ENCODE measurements around the gene RPL32.

DNA sequence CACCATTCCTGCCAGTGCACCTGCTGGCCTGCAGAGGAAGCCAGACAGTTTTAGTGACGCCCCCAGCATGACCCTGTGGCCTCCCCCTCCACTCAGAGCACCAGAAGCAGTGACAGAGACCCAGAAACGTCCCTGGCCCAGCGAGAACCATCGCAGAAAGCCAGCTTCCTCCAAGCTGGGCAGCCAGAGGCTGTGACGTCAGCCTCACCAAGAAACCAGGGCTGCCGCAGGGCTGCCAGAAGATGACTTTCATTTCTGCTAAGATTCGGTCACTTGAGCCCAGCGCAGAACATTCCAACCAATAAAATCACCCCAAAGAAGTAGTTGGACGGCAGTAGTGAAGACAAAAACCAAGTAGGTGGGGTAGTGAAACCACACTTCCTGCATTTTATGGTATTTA, 29.6 kb upstream of the RPL32 start:
- TF ChIP-seq, protein P1, sequence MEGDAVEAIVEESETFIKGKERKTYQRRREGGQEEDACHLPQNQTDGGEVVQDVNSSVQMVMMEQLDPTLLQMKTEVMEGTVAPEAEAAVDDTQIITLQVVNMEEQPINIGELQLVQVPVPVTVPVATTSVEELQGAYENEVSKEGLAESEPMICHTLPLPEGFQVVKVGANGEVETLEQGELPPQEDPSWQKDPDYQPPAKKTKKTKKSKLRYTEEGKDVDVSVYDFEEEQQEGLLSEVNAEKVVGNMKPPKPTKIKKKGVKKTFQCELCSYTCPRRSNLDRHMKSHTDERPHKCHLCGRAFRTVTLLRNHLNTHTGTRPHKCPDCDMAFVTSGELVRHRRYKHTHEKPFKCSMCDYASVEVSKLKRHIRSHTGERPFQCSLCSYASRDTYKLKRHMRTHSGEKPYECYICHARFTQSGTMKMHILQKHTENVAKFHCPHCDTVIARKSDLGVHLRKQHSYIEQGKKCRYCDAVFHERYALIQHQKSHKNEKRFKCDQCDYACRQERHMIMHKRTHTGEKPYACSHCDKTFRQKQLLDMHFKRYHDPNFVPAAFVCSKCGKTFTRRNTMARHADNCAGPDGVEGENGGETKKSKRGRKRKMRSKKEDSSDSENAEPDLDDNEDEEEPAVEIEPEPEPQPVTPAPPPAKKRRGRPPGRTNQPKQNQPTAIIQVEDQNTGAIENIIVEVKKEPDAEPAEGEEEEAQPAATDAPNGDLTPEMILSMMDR (IDR thresholded peaks at IDR 0.05) = no peak
- TF ChIP-seq POLR2A (IDR thresholded peaks at IDR 0.05) (no peak), POLR2AphosphoS5 (IDR thresholded peaks at IDR 0.05) (no peak), EP300 (IDR thresholded peaks at IDR 0.05) (no peak)

Measured in stomach (tissue), 4 donors.